Nephron progenitor cell (in vitro differentiated cells): ENCODE measurements around the gene EFHD1.

Experiments
- DNase-seq: peaks from one replicate; pipeline ENCODE4 v3.0.0; 2021
- H3K27ac Mint-ChIP-seq: 2 replicates; pipeline ENCODE4 v1.8.0; 2021; ENCODE audit warnings: mild to moderate bottlenecking, moderate library complexity, mixed read lengths
- H3K27me3 Mint-ChIP-seq: 2 replicates; pipeline ENCODE4 v1.8.0; 2021; ENCODE audit warnings: mild to moderate bottlenecking, low read depth, mixed read lengths; ENCODE audit not compliant: poor library complexity
- H3K36me3 Mint-ChIP-seq: 2 replicates; pipeline ENCODE4 v1.8.0; 2021; ENCODE audit warnings: low read depth, mixed read lengths
- H3K4me1 Mint-ChIP-seq: 2 replicates; pipeline ENCODE4 v1.8.0; 2021; ENCODE audit warnings: mixed read lengths
- H3K4me3 Mint-ChIP-seq: 2 replicates; pipeline ENCODE4 v1.8.0; 2021; ENCODE audit warnings: mild to moderate bottlenecking, moderate library complexity, mixed read lengths
- H3K9me3 Mint-ChIP-seq: 2 replicates; pipeline ENCODE4 v1.8.0; 2021; ENCODE audit warnings: mild to moderate bottlenecking, moderate library complexity, mixed read lengths
- TF ChIP-seq, protein P1 (sequence below): fragments of 200-600 bp; sonication (generic); IDR thresholded peaks from 2 replicates; pipeline ENCODE4 v1.5.0; 2021; ENCODE audit warnings: antibody characterized with exemption

Gene EFHD1, protein sequence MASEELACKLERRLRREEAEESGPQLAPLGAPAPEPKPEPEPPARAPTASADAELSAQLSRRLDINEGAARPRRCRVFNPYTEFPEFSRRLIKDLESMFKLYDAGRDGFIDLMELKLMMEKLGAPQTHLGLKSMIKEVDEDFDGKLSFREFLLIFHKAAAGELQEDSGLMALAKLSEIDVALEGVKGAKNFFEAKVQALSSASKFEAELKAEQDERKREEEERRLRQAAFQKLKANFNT

DNA sequence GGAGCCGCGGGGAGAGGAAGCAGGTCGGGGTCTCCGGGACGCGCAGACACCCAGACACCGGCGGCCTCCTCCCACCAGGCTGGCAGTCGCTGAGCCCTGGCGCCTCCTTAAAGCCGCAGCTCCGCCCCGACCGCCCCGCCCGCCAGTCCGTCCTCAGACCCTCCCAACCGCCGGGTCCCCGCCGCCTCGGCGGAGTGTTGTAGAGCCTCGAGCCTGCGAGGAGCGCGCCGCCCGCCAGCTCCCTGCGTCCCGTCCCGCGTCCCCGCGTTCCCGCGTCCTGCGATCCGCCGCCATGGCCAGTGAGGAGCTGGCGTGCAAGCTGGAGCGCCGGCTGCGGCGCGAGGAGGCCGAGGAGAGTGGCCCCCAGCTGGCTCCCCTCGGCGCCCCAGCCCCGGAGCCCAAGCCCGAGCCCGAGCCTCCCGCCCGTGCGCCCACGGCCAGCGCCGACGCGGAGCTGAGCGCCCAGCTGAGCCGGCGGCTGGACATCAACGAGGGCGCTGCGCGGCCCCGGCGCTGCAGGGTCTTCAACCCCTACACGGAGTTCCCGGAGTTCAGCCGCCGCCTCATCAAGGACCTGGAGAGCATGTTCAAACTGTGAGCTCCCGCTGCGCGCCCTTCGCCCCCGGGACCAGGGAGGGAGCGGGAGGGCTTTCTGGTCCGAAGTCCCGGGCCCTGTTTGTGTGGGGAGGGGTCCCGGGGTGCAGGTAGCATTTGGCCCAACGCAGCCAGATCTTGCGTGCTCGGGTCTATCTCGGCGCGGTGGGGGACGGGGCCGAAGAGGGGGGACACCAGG lies at the start of gene EFHD1:
Gene EFHD1, plus strand, starts transcription at position 192 of the 793 bp plus-strand sequence. Its CDS starts 101 bp downstream, at position 293.
- H3K36me3 Mint-ChIP-seq, result peaks cover 3% of the 10 kb centered on the region
- peak within 1 kb of the TSS; percentile 87 for H3K4me3 Mint-ChIP-seq
- TF ChIP-seq, protein P1, sequence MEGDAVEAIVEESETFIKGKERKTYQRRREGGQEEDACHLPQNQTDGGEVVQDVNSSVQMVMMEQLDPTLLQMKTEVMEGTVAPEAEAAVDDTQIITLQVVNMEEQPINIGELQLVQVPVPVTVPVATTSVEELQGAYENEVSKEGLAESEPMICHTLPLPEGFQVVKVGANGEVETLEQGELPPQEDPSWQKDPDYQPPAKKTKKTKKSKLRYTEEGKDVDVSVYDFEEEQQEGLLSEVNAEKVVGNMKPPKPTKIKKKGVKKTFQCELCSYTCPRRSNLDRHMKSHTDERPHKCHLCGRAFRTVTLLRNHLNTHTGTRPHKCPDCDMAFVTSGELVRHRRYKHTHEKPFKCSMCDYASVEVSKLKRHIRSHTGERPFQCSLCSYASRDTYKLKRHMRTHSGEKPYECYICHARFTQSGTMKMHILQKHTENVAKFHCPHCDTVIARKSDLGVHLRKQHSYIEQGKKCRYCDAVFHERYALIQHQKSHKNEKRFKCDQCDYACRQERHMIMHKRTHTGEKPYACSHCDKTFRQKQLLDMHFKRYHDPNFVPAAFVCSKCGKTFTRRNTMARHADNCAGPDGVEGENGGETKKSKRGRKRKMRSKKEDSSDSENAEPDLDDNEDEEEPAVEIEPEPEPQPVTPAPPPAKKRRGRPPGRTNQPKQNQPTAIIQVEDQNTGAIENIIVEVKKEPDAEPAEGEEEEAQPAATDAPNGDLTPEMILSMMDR, result no peak
- H3K27ac Mint-ChIP-seq, result no peak within 1 kb of the TSS
- peaks cover 32% of the 10 kb centered on the region for H3K4me1 Mint-ChIP-seq
- peaks cover 35% of the 10 kb centered on the region for H3K27me3 Mint-ChIP-seq
- H3K9me3 Mint-ChIP-seq, result no peaks in the 10 kb centered on the region
- peak; percentile 89 for DNase-seq

DNA sequence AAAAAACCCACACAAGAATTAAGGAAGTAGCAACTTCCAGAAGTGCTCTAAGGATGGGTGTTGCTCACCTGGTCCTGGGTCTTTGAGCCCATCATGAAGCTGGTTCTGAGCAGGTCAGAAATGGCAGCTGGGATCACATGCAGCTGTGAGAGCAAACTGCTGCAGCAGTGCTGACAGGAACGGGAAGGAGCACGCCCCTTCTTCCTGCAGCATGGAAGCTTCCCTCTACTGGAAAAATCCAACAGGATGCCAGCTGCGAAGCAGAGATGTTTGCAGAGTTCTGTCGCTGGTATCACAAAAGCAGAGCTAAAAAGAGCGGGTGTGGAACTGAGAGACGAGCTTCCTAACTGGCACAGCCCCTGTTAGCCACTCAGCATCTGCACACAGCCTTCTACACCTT lies 49.2 kb upstream of the EFHD1 start:
- Mint-ChIP-seq H3K36me3 (peaks cover 56% of the 10 kb centered on the region), H3K27me3 (no peaks in the 10 kb centered on the region), H3K9me3 (peaks cover 5% of the 10 kb centered on the region), H3K4me1 (no peaks in the 10 kb centered on the region), H3K4me3 (no peak overlapping the region), H3K27ac (no peak overlapping the region)
- TF ChIP-seq, protein P1, result no peak
- no peak for DNase-seq

DNA sequence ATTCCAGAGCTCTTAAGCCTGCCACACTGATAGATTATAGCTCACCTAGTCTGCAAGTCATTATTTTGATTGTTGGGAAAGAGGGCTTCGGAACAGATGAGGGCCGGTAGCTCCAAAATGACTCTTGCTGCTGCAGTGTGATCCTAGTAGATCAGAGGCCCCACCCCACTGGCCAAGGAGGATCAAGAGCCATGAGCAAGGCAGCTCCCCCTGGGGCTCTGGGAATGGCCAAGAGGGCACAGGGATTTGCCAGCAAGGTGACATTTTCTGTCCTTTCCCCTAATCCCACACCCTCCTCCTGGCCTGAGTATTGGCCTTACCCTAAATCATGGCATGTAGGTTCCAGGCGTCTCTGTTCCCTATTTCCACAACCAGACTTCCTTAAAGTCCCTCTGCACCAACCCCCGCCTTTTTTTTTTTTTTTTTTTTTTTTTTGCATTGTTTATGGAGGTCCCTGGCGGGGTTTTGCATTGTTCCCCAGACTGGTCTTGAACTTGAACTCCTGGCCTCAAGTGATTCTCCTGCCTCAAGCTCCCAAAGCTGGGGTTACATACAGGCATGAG lies 46.4 kb upstream of the EFHD1 start:
- Mint-ChIP-seq H3K4me3 (no peak overlapping the region), H3K27ac (no peak overlapping the region), H3K4me1 (no peaks in the 10 kb centered on the region), H3K27me3 (no peaks in the 10 kb centered on the region), H3K9me3 (peaks cover 12% of the 10 kb centered on the region), H3K36me3 (peaks cover 46% of the 10 kb centered on the region)
- TF ChIP-seq, protein P1, result no peak
- no peak for DNase-seq

DNA sequence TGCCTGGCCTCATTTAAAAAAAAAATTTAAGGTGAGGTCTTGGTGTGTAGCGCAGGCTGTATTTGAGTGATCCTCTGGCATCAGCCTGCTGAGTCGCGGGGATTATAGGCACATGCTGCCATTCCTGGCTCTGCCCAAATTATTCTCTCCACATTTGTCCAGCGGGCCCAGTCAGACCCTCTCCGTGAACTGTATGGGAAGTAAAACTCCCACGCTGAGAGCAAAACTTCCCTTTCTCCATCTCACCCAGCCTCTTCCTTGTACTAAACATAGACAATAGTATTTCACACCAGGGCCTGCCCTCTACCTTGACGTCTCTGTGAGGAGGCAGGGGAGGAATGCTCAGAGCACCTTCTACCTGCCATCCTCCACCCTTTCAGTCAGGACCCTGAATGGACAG lies 45.9 kb upstream of the EFHD1 start:
- DNase-seq, result no peak
- H3K4me3 Mint-ChIP-seq, result no peak overlapping the region
- no peaks in the 10 kb centered on the region for H3K27me3 Mint-ChIP-seq
- peaks cover 41% of the 10 kb centered on the region for H3K36me3 Mint-ChIP-seq
- TF ChIP-seq, protein P1, result no peak
- no peak overlapping the region for H3K27ac Mint-ChIP-seq
- no peaks in the 10 kb centered on the region for H3K4me1 Mint-ChIP-seq
- H3K9me3 Mint-ChIP-seq, result peaks cover 12% of the 10 kb centered on the region

DNA sequence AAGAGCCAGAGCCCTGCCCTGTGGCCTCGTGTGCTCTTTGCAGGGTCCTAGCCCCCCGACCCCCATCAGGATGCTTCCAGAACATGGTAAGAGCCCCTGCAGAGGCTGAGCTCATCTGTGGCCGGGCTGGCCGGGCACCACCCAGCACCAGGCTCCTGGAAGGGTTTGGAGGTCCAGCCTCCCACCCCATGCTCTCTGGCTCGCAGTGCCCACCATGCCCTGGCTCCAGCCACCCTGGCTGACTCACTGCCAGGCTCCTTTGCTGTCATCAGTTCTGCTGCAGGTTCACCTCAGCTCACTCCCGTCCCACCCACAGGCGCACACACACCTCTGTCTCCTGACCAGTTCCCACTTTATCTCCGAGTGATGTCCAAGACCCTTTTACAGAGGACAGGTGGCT lies 45.4 kb upstream of the EFHD1 start:
- no peak for DNase-seq
- Mint-ChIP-seq H3K4me1 (no peaks in the 10 kb centered on the region), H3K27ac (no peak overlapping the region), H3K36me3 (peaks cover 36% of the 10 kb centered on the region), H3K4me3 (no peak overlapping the region), H3K9me3 (peaks cover 12% of the 10 kb centered on the region), H3K27me3 (peaks cover 3% of the 10 kb centered on the region)
- TF ChIP-seq, protein P1, result no peak
